ENCODE results near the gene PTPN1. TPM values are rescaled to one million over a fixed set of nuclear protein-coding genes. Genes with fewer than 3 reads are reported as not detected.

Gene PTPN1
- total RNA-seq, 1 donor from 2014 or later, result 30.3 TPM

- Mint-ChIP-seq H3K27ac (ENCODE audit: unreplicated experiment) (no peak overlapping the region), H3K9me3 (ENCODE audit: low read depth) (no peaks in the 10 kb centered on the region), H3K4me1 (ENCODE audit: low read depth) (peaks cover 17% of the 10 kb centered on the region), H3K27me3 (ENCODE audit: low read depth) (no peaks in the 10 kb centered on the region), H3K4me3 (ENCODE audit: unreplicated experiment) (no peak overlapping the region), H3K36me3 (ENCODE audit: low read depth) (no peaks in the 10 kb centered on the region)
- TF ChIP-seq, protein P1, sequence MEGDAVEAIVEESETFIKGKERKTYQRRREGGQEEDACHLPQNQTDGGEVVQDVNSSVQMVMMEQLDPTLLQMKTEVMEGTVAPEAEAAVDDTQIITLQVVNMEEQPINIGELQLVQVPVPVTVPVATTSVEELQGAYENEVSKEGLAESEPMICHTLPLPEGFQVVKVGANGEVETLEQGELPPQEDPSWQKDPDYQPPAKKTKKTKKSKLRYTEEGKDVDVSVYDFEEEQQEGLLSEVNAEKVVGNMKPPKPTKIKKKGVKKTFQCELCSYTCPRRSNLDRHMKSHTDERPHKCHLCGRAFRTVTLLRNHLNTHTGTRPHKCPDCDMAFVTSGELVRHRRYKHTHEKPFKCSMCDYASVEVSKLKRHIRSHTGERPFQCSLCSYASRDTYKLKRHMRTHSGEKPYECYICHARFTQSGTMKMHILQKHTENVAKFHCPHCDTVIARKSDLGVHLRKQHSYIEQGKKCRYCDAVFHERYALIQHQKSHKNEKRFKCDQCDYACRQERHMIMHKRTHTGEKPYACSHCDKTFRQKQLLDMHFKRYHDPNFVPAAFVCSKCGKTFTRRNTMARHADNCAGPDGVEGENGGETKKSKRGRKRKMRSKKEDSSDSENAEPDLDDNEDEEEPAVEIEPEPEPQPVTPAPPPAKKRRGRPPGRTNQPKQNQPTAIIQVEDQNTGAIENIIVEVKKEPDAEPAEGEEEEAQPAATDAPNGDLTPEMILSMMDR (IDR thresholded peaks at IDR 0.05), result no peak
- DNase-seq (ENCODE audit: low spot score), result no peak
These were observed 16.3 kb upstream of the PTPN1 start for GRCh38 chr20:50493881-50494253.

DNA sequence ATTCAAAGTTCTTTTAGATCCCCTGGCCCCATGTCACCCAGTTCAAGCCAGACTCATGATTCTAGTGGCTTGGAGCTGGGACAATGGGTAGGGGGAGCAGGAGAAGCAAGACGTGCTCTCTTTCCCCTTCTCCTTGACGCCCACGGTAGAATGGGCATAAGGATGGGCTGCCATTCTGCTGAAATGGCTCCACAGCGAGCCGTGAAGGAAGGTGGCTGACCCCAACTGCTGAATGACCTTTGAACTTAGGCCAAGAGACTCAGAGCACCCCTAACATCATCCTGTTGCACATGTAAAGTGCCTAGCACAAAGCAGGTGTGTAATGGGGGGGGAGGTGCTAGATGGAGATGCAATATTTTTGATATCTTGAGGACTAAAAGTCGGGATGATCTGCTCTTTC is 15.8 kb upstream of the PTPN1 start:
- peaks cover 17% of the 10 kb centered on the region for H3K4me1 Mint-ChIP-seq (ENCODE audit: low read depth)
- no peaks in the 10 kb centered on the region for H3K36me3 Mint-ChIP-seq (ENCODE audit: low read depth)
- no peak overlapping the region for H3K27ac Mint-ChIP-seq (ENCODE audit: unreplicated experiment)
- no peaks in the 10 kb centered on the region for H3K27me3 Mint-ChIP-seq (ENCODE audit: low read depth)
- no peaks in the 10 kb centered on the region for H3K9me3 Mint-ChIP-seq (ENCODE audit: low read depth)
- TF ChIP-seq, protein P1 (IDR thresholded peaks at IDR 0.05), result no peak
- no peak overlapping the region for H3K4me3 Mint-ChIP-seq (ENCODE audit: unreplicated experiment)
- DNase-seq (ENCODE audit: low spot score), result no peak

DNA sequence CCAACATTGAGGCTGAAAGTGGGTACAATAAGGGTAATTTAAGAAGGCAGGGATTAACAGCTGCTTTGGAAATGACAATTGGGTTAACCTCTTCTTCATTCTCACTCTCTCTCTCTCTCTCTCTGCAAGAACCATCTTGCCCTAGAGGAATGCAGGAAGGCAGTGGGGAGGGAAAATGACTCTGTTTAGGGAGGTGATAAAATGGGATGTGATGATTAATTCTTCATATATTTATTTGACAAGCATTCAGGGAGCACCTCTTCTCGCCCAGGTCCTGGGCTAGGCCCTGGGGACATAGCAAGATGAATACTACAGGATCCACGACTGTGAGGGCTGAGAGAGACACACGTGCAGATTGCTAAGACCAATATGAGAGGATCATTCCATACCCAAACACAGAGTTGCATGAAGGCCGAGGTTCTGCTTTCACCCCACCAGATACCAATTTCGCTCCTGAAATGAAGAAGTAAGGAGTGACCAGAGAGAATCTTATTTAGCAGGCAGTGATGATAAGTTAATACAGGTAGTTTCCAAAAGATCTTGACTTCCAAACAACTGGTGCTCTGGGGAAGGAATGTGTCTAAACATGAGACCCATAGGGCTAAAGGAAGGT is 13.3 kb upstream of the PTPN1 start:
- H3K27ac Mint-ChIP-seq (ENCODE audit: unreplicated experiment), result no peak overlapping the region
- peaks cover 12% of the 10 kb centered on the region for H3K4me1 Mint-ChIP-seq (ENCODE audit: low read depth)
- no peaks in the 10 kb centered on the region for H3K27me3 Mint-ChIP-seq (ENCODE audit: low read depth)
- TF ChIP-seq, protein P1 (IDR thresholded peaks at IDR 0.05), result no peak
- DNase-seq (ENCODE audit: low spot score), result no peak
- no peaks in the 10 kb centered on the region for H3K9me3 Mint-ChIP-seq (ENCODE audit: low read depth)
- no peaks in the 10 kb centered on the region for H3K36me3 Mint-ChIP-seq (ENCODE audit: low read depth)
- H3K4me3 Mint-ChIP-seq (ENCODE audit: unreplicated experiment), result no peak overlapping the region

- Mint-ChIP-seq H3K4me3 (ENCODE audit: unreplicated experiment) (no peak overlapping the region), H3K36me3 (ENCODE audit: low read depth) (no peaks in the 10 kb centered on the region), H3K4me1 (ENCODE audit: low read depth) (peaks cover 12% of the 10 kb centered on the region), H3K27me3 (ENCODE audit: low read depth) (no peaks in the 10 kb centered on the region), H3K27ac (ENCODE audit: unreplicated experiment) (peak overlapping the region; percentile 68), H3K9me3 (ENCODE audit: low read depth) (no peaks in the 10 kb centered on the region)
- TF ChIP-seq, protein P1 (IDR thresholded peaks at IDR 0.05), result no peak
- DNase-seq (ENCODE audit: low spot score), result no peak
These were observed 12.0 kb upstream of the PTPN1 start for GRCh38 chr20:50498071-50498776.

DNA sequence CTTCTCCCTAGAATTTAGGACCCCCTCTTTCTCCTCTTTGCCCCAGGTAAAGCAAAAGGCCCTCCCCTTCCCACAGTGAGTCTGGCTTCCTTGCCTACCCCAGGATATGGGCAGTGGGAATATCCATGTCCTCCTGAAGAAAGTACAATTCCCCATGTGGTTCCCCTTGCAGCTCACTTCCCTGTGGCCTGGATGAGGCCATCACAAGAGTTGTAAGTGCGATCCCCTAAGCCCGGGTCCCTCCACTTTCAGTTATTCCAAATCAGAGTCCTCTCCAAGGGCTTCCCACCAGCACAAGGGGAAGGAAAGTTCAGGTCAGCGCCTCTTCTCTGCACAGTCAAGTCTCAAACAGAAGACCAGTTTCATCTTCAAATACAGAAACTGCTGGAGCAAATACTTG is 10.2 kb upstream of the PTPN1 start:
- Mint-ChIP-seq H3K4me1 (ENCODE audit: low read depth) (peaks cover 12% of the 10 kb centered on the region), H3K9me3 (ENCODE audit: low read depth) (no peaks in the 10 kb centered on the region), H3K27ac (ENCODE audit: unreplicated experiment) (no peak overlapping the region), H3K4me3 (ENCODE audit: unreplicated experiment) (no peak overlapping the region), H3K36me3 (ENCODE audit: low read depth) (no peaks in the 10 kb centered on the region), H3K27me3 (ENCODE audit: low read depth) (no peaks in the 10 kb centered on the region)
- TF ChIP-seq, protein P1 (IDR thresholded peaks at IDR 0.05), result no peak
- no peak for DNase-seq (ENCODE audit: low spot score)

All from chondrocyte (in vitro differentiated cells).